H54 (cell line): ENCODE data around the gene NR4A1.
"Not testable (repeated sequence)": the region's sequence is repeated elsewhere in the genome, so short reads cannot be mapped to it uniquely, and the experiment has no call there.

ENCODE experiments used
- DNase-seq: peaks from one replicate; pipeline ENCODE4 v3.0.0; 2011; ENCODE audit warnings: low spot score, mixed read lengths; ENCODE audit not compliant: insufficient read length
- FAIRE-seq: peaks from 3 replicates; lab custom pipeline; 2011; peaks lifted over from hg19 to GRCh38; lab: Jason Lieb, UNC
- POLR2A ChIP-seq: IDR thresholded peaks from 2 replicates; pipeline ENCODE4 v1.6.1; 2011; ENCODE audit warnings: low read depth, mild to moderate bottlenecking, low read length

The NR4A1 gene

DNA sequence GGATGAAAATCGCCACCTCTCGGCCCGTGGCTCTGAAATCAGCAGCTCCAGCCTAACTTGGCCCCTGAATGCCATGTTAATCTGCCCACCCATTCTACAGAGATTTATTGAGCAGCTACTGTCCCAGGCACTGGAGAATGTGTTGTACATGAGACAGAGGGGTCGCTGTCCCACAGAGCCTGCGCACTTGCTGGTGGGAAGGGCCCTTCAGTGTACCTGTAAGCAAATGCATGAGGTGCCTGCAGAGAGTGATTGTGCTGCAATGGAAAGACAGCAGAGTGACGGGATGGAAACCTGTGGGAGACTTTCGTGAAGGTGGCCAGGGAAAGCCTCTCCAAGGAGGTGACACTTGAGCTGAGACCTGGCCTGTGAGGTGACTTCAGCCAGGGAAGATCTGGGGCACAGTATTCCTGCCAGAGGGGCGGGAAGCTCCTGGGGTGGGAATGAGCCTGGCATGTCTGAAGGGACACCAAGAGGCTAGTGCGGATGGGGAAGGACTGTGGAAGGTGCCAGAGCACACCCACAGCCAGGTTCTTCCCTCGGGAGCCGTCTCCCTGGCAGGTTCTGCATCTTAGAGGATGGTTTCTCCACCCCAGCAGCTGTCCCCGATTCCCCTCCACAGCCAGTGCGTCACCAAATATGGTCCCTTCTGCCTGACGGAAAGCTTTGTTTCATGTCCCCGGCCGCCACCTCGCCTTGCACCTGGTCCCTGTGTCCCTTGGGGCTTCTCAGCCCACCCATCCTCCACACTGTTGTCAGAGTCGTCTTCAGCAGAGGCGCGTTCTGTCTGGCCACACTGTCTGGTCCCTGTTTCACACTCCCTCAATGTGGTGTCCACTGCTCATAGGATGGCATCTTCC lies 36.9 kb downstream of the NR4A1 start:
- DNase-seq: no peak
- no peak for FAIRE-seq
- TF ChIP-seq POLR2A: no peak

DNA sequence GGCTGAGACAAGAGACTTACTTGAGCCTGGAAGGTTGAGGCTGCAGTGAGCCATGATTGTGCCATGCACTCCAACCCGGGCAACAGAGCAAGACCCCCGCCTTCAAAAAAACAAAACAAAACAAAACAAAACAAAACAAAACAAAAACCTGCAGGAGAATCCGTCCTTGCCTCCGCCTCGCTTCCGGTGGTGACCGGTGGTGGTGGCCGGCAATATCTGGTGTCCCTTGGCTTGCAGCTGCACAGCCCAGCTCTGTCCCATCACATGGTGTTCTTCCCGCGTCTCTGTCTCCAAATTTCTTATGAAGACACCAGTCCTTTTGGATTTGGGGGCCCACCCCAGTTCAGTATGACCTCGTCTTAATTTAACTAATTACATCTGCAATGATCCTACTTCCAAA lies 38.2 kb downstream of the NR4A1 start:
- FAIRE-seq (no peak), DNase-seq (no peak)
- no peak for TF ChIP-seq POLR2A

DNA sequence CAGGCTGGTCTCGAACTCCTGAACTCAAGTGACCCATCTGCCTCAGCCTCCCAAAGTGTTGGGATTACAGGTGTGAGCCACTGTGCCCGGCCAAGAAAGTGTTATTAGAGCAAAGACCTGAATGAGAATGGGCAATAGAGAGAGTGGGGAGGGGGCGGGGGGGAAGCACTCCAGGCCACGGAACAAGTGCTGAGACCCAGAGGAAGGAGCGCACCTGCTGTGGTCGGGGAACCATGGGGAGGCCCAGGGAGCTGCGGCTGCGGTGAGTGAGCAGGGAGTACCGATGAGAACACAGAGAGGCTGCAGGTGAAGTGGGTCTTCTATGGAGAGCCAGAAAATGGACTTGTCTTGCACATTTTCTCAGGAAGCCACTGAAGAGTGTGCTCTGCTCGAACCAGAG lies 39.0 kb downstream of the NR4A1 start:
- FAIRE-seq: no peak
- no peak for DNase-seq
- TF ChIP-seq POLR2A: no peak

DNA sequence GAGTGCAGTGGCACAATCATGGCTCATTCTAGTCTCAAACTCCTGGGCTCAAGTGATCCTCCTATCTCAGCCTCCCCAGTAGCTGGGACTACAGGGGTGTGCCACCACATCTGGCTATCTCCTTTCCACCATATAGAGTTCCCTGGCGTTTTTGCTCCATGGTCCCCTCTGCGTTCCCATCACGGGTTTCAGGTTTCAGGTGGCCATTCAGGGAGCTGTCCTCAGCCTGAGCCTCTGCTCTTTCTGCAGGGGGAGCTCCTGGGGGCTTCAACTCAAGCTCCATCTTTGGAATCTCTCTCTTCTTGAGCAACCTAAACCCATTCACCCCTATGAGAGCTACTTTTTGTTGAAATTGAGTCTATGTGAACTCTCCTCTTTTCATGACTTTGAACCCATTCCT lies 39.8 kb downstream of the NR4A1 start:
- FAIRE-seq (no peak), DNase-seq (no peak)
- TF ChIP-seq POLR2A: no peak

DNA sequence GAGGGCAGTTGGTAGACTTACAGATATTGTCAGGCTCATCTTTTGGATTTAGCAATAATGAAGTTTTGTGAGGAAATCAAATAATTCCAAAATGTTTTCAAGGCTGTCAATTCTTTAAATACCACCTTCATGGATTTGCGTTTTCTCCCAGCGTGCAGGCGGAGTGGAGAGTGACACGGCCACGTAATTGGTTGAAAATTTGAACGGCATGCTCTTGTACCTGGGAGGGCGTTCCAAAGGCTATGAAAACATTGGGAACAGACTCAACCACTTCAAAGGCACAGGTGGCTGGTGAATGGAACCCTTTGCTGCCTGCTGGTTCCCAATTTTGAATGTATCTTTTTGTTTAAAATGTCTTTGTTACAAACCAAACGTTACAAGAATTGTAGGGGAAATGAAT lies 40.6 kb downstream of the NR4A1 start:
- DNase-seq: no peak
- FAIRE-seq: no peak
- TF ChIP-seq POLR2A: no peak

DNA sequence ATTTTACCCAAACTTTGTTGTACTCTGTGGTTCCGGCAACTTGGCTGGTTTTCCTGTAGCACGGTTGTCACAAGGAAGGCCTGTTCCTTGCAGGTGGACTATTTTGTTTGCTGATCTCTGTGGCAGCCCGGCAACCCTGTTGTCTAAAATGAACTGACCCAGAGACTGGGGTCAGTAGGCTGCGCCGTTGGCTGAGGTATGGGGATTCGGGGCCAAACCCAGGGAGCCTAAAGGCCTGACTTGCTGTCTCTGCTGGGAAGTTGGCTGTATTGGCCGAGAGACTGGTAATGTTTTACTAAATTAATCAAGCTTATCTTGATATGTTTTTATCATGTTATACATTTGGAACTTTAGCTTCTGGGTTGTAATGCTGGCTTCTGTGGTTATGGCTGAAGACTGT lies 42.1 kb downstream of the NR4A1 start:
- DNase-seq (no peak), FAIRE-seq (no peak)
- TF ChIP-seq POLR2A: no peak

DNA sequence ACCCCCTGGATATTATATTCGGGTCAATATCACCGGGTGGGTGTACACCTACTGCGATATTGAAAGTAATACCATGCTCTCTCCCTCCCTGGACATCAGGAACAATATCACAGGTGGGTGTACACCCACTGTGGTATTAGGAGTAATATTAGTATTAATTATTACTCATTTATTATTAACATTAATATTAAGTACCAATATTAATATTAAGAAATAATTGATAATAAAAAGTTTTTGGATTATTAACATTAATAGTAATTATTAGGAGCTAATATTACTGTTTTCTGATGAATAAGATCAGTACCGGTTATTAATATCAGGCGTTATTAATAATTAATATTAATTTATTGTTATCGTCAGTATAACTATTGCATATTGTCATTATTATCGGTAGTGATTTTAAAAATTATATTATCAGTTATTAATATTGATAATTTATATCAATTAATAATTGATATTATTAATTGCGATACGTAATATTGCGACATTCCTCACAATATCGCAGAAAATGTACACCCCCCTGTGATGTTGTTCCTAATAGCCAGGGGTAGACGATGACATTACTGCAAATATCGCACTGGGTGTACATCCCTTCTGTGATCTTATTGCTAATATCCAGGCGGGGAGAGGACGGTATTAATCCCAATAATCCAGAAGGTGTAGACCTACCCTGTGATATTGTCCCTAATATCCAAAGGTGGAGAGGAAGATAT lies 45.2 kb downstream of the NR4A1 start:
- FAIRE-seq (no peak), DNase-seq (no peak)
- TF ChIP-seq POLR2A: no peak

DNA sequence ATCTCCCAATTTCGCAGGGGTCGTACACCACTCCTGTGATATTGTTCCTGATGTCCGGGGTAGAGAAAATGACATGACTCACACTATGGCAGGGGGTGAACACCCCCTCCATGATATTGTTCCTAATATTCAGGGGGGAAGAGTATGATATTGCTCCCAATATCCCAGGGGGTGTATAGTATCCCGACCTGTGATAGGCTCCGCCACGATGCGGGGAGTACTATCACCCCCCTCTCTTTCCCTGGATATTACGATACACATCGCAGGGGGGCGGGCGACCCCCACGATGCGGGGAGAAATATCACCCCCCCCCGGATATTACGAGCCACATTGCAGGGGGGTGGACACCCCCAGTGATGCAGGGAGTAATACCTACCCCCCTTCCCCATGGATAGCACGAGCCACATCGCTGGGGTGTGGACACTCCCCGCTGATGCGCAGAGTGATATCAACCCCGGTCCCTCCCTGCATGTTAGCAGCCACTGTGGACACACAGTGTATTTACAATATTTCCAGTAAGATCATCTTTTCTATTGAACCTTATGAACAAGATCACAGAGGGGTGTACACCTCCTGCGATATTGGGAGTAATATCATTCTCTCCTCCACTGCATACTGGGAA lies 45.9 kb downstream of the NR4A1 start:
- DNase-seq (no peak), FAIRE-seq (no peak)
- TF ChIP-seq POLR2A: no peak

DNA sequence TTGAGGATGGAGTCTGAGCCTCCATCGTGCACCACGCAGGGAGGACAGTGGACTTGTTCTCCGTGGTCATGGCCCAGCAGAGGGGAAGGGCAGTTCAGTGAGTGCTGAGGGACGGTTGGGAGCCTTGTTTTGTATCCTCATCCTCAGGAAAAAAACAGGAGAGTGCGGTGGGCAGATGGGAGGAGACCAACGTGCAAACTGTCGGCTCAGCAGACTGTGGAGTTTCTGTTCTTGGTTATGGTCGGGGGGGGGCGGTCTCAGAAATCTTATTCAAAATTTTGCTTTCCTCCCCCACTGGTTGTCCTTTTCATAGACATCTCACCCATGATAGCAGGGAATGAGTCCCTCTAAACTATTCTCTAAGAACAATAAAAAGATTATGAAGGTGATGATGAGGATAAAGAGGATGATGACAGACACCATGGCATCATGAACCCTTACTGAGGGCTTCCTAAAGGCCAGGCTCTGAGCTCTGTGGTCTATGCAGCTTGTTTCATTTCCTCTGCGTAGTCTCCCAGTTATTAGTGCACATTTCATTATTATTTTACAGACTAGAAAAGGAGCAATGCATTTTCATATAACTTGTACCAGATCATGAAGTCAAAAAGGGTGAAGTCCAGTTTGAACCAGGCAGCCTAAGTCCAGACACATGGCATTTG lies 53.3 kb downstream of the NR4A1 start:
- not testable (repeated sequence) for DNase-seq, FAIRE-seq
